Thyroid gland (tissue), 4 donors: Measurements from ENCODE around the gene DHX32.
"Not testable (repeated sequence)": the region's sequence is repeated elsewhere in the genome, so short reads cannot be mapped to it uniquely, and the experiment has no call there.

Experiments used
- POLR2A ChIP-seq, 2 donors: fragments of 450-650 bp; IDR thresholded peaks; one replicate each; pipeline ENCODE4 v1.6.1; 2017; ENCODE audit warnings: antibody characterized with exemption in 2 of 2, mild to moderate bottlenecking in 2 of 2, moderate library complexity in 1 of 2
- TF ChIP-seq, protein P1 (sequence below), 6 experiments: fragments of 200-600 bp in 3 of 6; fragments of 450-650 bp in 3 of 6; sonication (generic) in 3 of 6; IDR thresholded peaks; one replicate each; pipeline ENCODE4 v1.5.1; 2016 to 2019; ENCODE audit warnings: antibody characterized with exemption in 6 of 6, mild to moderate bottlenecking in 2 of 6, inconsistent platforms in 1 of 6, moderate library complexity in 1 of 6

DNA sequence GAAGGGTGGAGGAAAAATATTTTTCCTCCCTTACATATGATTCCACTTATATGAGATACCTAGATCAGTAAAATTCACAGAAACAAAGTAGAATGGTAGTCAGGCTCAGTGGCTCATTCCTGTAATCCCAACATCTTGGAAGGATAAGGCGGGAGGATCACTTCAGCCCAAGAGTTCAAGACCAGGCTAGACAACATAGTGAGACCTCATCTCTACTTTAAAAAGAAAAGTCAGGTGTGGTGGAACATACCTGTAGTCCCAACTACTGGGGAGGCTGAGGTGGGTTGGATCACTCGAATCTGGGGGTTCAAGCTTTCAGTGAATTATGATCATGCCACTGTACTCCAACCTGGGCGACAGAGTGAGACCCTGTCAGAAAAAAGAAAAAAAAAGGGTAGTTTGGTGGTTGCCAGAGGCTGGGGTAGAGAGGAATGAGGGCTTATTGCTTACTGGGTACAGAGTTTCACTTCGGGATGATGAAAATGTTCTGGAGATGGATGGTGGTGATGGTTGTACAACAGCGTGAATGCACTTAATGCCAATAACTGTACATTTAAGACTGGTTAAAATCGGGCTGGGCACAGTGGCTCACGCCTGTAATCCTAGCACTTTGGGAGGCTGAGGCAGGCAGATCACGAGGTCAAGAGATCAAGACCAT is 36.7 kb upstream of the DHX32 start:
- TF ChIP-seq, protein P1, sequence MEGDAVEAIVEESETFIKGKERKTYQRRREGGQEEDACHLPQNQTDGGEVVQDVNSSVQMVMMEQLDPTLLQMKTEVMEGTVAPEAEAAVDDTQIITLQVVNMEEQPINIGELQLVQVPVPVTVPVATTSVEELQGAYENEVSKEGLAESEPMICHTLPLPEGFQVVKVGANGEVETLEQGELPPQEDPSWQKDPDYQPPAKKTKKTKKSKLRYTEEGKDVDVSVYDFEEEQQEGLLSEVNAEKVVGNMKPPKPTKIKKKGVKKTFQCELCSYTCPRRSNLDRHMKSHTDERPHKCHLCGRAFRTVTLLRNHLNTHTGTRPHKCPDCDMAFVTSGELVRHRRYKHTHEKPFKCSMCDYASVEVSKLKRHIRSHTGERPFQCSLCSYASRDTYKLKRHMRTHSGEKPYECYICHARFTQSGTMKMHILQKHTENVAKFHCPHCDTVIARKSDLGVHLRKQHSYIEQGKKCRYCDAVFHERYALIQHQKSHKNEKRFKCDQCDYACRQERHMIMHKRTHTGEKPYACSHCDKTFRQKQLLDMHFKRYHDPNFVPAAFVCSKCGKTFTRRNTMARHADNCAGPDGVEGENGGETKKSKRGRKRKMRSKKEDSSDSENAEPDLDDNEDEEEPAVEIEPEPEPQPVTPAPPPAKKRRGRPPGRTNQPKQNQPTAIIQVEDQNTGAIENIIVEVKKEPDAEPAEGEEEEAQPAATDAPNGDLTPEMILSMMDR (IDR thresholded peaks at IDR 0.05): not testable (repeated sequence)
- not testable (repeated sequence) for TF ChIP-seq POLR2A (IDR thresholded peaks at IDR 0.05)
